GM19351 (cell line): Measurements from ENCODE around the gene SPINT2.
"Not testable (repeated sequence)": the region's sequence is repeated elsewhere in the genome, so short reads cannot be mapped to it uniquely, and the experiment has no call there.

Experiments
- ATAC-seq: cut with Tn5 transposase; IDR thresholded peaks from one replicate; pipeline ENCODE4 v1.9.1; 2021; ENCODE audit warnings: mild to moderate bottlenecking, moderate library complexity; ENCODE audit not compliant: unreplicated experiment

Gene SPINT2, protein sequence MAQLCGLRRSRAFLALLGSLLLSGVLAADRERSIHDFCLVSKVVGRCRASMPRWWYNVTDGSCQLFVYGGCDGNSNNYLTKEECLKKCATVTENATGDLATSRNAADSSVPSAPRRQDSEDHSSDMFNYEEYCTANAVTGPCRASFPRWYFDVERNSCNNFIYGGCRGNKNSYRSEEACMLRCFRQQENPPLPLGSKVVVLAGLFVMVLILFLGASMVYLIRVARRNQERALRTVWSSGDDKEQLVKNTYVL

DNA sequence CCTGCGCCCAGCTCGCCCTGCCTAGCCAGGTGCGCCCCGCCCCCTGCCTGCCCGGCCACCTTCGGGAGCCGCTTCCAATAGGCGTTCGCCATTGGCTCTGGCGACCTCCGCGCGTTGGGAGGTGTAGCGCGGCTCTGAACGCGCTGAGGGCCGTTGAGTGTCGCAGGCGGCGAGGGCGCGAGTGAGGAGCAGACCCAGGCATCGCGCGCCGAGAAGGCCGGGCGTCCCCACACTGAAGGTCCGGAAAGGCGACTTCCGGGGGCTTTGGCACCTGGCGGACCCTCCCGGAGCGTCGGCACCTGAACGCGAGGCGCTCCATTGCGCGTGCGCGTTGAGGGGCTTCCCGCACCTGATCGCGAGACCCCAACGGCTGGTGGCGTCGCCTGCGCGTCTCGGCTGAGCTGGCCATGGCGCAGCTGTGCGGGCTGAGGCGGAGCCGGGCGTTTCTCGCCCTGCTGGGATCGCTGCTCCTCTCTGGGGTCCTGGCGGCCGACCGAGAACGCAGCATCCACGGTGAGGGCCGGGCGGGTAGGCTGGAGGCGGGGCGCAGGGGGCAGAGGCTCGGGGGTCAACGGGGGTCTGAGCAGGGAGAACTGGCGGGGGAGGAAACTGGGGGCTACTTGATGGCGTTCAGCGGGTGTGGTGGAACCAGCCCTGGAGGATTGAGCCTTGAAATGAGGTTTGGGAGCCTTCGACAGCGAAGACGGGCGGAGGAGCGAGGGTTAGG lies at the start of gene SPINT2:
Gene SPINT2 (plus strand): TSS at position 88 of the 727 bp plus-strand sequence. CDS start 320 bp downstream, at position 408.
- no peak for ATAC-seq

DNA sequence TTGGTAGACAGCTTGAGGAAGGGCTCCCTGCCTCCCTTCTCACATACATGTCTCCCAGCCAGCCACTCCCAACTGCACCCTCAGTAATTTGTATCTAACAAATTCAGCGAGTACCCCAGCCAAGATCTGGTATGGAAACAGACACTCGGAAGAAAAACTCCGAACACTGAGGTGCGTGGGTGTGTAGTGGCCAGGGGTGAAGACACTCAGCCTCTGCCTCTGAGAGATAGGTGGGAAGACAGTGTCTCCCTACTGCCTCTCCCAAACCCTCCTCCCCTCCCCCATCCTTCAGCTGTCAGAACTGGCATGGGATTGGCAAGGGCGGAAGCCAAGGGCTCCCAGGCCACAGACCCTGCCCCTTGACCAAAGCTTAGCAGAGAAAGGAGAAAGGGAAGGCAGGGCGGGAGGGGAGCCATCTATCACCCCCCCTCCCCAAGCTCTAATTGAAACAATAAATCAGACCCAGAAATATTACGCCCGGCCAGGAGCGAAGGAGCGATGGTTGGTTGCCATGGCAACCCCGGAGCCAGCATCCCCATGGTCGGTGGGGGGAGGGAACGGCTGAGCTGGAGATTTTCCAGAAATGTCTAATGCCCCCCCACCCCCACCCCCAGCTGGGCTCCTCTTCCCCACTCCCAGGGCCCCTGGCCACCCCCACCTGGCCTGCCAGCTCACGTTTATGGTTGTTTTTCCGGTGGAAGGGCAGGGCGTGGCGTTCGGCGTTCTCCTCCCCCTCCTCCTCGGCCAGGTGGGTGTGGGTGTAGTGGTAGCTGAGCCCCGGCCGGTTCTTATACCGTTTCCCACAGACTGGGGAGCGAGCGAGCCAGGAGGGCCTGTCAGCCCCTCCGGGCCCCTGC lies 47.4 kb upstream of the SPINT2 start:
- ATAC-seq, result no peak

DNA sequence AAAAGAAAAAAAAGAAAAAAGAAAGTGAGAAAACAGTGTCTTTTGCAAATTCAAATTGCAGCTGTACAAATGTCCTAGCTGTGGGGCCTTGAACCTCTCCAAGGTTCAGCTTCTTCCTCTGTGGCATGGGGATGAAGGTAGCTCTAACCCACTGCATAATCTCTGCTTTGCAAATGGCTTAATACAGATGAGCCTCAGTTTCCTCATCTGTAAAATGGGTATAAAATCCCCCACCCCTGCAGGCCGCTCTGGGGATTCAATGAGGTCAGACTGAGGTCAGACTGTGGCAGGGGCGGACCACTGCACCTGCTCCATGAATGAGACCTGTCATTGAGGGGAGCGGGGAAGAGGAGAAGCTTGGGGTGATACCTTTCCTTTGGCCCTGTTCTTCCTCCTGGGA lies 46.2 kb upstream of the SPINT2 start:
- ATAC-seq, result no peak

DNA sequence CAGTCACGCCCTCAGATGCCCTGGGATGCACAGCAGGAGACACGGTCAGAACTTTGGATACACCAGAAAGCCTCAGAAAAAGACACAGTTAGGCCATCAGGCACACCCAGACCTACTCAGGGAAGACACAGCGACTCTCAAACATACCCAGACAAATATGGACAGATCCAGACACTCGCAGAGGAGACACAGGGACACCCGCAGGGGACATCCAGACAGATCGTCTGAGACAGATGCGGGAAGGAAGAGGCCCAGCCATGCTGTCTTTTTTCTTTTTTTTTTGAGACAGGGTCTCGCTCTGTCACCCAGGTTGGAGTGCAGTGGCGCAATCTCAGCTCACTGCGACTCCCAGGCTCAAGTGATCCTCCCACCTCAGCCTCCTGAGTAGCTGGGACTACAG lies 45.2 kb upstream of the SPINT2 start:
- no peak for ATAC-seq

DNA sequence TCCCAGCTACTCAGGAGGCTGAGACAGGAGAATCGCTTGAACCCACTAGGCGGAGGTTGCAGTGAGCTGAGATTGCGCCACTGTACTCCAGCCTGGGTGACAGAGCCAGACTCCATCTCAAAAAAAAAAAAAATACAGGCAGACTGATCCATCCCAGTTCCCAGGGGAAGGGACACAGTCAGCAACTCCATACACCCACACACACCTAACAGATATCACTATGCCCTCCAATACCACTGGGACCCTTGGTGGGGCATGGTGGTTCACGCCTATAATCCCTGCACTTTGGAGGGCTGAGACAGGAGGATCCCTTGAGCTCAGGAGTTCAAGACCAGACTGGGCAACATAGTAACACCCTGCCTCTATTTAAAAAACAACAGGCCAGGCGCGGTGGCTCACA lies 43.0 kb upstream of the SPINT2 start:
- ATAC-seq, result no peak

DNA sequence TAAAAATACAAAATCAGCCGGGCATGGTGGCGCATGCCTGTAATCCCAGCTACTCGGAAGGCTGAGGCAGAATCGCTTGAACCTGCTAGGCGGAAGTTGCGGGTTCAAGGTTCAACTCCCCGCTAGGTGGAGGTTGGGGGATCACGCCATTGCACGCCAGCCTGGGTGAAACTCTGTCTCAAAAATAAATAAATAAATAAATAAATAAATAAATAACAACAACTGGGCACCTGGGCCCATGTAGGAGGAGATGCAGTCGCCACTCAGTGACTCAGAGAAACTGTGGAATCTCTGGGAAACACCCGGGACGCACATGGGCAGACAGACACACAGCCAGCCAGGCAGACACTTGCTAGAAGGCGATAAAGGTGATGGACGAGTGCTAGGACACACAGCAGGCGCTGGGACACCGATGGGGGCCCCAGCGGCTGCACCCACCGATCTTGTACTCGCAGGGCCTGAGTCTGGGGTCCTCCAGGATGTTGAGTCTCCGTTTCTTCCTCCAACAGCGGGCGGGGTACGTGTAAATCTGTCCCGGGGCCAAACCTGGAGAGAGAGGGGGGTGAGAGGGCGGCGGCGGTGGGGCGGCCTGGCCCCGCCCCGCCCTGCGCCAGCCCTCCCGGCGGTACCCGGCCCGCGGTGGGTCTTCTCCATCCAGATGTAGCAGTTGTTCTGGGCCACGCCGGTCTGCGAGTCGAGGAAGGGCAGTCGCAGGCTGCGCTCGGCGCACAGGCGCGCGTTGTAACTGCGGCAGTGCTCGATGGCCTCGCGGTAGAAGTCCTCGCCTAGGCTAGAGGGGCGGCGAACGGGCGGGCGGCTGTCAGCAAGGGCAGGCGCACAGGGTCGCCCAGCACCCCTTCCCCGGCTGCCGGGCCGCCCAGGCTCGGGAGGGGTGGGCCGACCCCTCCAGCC lies 42.2 kb upstream of the SPINT2 start:
- no peak for ATAC-seq

DNA sequence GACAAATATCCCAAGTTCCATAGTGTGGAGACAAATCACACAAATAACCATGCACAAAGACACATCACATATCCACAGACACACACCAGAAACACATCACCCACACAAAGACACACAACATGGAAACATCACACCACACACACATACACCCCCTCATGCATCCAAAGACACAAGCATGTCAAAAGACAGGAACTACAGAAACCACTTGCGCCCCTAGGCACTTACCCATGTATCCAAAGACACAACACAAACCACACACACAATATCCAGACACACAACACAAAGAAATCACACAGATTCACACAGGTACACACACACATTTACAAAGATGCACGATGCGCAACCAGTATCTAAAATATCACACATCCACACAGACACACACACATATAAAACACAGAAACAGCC lies 41.3 kb upstream of the SPINT2 start:
- no peak for ATAC-seq

DNA sequence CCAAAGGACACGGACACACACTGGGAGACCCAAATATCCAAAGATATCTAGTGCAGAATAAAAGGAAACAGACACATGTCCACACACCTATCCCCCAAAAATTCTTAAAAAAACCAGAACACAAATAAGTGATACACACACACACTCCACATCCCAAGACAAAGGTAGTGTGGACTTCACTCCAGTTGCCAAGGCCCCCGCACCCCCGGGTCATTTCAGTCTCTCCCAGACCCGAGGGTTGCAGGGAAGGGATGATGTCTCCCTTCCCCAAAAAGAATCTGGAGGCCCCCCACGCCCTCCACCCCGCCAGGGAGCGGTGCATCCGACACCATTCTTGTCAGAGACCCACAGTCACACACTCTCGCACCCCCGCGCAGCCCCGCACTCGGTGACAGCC lies 40.8 kb upstream of the SPINT2 start:
- ATAC-seq, result no peak

DNA sequence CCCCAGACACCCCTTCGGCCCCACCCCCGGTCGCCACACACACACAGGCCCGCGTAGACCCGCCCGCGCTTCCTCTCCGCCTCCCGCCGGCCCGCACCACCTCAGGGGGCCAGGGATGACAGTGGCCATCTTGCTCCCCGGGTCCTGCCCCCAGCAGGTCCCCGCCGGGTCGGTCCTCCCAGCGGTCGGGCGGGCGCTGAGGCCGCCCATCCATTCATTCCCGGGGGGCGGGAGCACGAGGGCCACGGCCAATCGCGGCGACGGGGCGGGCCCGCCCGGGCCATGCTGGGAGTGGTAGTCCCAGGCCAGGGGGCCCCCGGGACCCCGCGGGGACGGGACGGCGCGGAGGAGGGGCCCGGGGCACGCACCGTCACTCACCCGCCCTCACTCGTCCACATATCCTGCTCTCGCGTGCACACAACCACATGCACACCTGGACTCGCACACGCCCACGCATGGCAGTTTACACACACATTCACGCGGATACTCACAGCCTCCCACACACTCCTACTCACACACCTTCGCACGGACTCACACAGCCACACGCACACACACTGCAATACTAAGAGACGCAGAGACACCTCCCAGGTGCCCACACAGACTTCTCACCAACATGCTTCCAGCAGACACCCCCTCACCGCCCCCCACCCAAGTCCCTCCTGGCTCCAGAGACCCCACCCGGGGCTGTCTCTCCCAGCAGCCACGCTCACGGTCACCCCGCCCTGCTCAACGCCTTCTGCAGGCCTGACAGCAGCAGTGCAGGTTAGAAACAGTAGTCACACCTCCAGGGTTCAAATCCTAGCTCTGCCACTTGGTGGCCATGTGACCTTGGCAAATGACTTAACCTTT lies 40.1 kb upstream of the SPINT2 start, which contains the start of gene DPF1:
Gene DPF1 (minus strand): TSS at position 209 of the 849 bp plus-strand sequence. CDS start 80 bp downstream, at position 129.
- ATAC-seq, result peak; percentile 80

DNA sequence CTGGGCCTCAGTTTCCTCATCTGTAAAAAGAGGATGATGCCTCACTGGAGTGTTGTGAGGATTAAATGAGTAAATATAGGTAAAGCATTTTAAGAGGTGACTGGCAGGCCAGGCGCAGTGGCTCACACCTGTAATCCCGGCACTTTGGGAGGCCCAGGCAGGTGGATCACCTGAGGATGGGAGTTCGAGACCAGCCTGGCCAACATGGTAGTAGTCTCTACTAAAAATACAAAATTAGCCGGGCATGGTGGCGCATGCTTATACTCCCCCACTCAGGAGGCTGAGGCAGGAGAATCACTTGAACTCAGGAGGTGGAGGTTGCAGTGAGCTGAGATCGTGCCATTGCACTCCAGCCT lies 39.5 kb upstream of the SPINT2 start:
- ATAC-seq, result not testable (repeated sequence)

DNA sequence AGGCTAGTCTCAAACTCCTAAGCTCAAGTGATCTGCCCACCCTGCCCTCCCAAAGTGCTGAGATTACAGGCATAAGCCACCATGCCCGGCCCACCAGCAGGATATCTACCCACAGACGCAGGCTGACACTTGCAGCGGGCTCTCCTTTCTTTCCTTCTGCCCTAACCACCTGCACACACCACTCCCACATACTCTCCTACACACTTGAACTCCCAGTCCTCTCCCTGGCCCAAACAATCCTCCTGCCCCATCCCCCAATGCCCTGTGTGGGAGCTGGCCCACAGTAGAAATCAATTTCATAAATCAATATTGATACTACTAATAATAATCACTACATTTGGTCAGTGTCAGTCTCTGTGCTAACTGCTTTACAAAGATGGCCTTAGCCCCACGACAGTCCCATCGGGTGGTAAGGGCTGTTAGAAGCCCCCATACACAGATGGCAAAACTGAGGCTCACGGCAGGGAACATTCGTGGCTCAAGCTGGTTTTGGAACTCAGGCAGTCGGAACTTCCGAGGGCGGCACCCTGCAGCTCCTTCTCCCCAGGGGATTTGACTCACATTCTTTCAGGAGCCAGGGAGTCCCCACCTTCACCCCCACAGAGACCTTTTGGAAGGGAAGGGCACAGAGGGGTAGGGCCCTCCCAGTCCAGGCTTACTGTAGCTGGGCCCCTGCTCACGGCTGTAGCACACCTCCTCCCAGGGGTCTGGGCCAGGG lies 36.9 kb upstream of the SPINT2 start:
- no peak for ATAC-seq

DNA sequence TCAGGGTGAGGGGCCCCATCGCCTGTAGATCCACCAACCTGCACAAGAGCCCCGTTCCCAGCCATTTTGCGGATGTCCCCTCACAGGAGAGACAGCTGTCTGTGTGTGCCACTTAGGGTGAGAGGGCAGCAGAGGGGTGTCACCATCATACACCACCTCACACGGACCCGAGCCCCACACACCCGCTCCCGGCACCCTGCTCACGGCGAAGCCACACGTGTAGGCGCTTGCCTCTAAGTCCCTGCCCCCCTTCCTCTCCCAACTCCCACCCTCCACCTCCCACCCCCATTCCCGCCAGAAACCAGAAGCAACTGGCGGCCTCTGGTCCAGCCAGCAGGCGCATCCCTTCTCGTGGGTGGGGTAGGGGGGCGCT lies 36.4 kb upstream of the SPINT2 start:
- ATAC-seq, result no peak

DNA sequence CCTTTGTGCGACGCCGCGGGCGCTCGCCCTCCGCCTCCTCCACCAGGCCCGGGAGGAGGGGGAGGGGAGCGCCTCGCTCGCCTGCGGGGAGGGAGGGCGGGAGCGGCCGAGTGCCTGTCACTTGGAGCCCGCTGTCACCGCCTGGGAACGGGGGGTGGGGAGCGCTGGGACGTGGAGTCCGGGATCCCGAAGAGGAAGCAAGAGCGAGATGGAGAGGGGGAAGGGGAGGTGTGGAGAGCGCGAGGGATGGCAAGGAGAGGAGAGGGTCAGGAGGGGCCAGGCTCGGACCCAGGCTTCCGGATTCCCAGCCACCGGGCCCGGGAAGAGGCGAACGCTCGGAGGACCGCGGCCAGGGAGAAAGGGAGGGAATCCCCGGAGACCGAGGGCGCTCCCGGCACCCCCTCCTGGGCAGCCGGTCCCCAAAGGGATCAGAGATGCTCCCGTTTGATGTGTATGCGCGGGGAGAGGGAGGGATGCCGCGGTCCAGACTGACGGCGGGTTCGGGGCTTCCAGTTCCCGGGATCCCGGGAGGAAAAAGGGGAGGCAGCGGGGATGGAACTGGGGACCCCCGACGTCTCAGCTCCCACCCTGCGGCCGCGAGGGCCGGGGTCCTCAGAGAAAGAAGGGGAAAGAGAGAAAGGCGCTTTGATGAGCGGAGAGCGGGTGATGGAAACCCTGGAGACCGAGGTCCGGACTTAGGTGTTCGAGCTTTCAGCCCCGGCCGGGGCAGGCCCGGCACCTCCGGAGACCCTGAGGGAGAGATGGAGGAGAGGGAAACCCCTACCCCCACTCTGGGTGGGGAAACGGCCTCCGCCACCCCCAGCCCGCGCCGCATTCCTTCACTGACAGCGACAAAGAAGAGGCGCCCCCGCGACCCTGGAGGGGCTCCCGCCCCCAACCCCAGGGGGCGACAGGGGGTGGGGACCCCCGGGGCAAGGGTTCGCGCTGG lies 35.6 kb upstream of the SPINT2 start:
- ATAC-seq, result no peak

DNA sequence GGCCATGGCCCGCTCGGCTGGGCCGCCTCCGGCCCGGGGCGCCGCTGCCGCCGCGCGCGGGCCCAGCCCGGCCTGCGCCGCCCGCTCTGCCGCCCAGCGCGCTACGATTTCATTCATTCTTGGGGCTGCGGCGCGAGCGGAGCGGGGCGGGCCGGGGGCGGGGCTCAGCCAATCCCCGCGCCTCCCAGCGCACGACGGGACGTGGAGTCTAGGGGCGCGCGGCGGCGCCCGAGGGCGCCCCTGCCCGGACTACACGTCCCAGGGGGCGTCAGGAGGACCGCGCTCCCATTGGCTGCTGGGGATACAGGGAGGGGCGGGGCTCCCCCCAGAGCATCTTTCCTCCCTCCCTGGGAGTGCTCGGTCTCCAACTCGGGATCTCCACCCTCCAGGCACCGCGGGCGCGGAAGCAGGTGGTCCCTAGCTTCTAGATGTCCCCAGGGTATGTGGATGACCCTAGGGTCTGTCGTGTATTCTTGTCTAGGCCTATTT lies 34.7 kb upstream of the SPINT2 start:
- ATAC-seq, result peak; percentile 75

DNA sequence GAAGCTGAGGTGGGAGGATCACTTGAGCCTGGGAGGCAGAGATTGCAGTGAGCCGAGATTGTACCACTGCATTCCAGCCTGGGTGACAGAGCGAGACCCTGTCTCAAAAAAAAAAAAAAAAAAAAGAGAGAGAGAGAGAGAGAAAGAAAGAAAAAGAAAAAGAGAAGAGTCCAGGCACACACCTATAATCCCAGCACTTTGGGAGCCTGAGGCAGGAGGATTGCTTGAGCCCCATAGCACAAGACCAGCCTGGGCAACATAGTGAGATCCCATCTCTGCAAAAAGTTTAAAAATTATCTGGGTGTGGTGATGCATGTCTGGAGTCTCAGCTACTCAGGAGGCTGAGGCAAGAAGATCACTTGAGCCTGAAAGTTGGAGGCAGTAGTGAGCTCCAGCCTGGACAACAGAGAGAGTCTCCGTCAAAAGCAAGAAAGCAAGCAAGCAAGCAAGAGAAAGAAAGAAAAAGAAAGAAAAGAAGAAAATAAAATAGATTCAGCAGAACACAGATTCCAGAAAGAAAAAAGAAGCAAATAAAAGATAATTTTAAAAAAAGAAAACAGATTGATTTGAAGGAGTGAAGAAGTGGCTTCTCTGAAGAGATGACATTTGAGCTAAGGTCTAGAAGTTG lies 33.8 kb upstream of the SPINT2 start:
- not testable (repeated sequence) for ATAC-seq

DNA sequence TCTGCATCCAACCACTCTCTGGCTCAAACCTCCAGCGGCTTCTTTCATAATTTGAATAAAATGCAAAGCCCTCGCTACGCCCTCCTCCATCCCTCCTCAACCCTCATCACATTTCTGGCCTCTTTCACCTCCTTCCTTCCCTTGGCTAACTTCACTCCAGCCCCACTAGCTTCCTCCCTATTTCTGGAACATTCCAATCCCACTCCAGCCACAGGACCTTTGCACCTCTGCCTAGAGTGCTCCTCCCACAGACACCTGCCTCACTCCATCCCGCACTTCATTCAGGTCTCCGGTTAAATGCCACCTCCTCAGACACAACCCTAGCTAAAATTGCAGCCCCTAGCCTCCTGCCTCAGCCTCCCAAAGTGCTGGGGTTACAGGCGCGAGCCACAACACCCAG lies 32.5 kb upstream of the SPINT2 start:
- ATAC-seq, result no peak

DNA sequence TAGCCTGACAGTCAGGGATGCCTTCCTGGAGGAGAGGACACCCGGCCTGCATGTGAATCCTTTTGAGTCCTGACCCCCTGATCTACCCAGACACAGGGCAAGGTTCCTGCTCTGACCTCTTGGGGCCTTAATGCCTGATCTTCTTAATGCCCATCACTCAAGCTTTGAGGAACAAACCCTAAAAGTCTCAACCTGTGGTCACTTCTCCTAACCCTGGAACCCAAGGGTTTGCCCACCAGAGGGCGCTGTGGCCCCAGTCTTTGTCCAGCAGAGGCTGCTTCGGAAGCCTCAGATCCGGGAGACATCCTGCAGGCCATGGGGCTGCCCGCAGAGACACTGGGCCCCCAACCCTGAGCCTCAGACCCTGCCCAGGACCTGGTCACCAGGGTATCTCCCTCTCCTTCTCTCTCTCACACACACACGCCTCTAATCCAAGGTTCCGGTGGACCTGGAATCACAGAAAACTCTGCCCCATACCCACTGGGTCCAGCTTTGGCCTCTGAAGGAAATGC lies 30.6 kb upstream of the SPINT2 start:
- no peak for ATAC-seq
